ENCODE results near the gene RASAL2. TPM values are rescaled to one million over a fixed set of nuclear protein-coding genes. Genes with fewer than 3 reads are reported as not detected.

RASAL2 gene
- total and polyA plus RNA-seq, 12 donors, result 2.4 to 31.5 (median 15.0) TPM

- intact Hi-C loops (cut with DNase I), result no loop called here
- no peak overlapping the region for H3K4me3 ChIP-seq
- 92 to 98% (median 94%) methylated on average over 3 of the region's 3 CpGs for WGBS, 4 donors
Measured at GRCh38 chr1:178065250-178065649, 28.7 kb upstream of the RASAL2 start.

GRCh38 chr1:178066296-178066907, 27.5 kb upstream of the RASAL2 start:
- 94 to 97% (median 95%) methylated on average over 8 of the region's 8 CpGs for WGBS, 4 donors
- DNase-seq, result no peak
- intact Hi-C loops (cut with DNase I), result no loop called here
- H3K27ac ChIP-seq, result no peak overlapping the region
- no peak overlapping the region for H3K4me3 ChIP-seq
- no peaks in the 10 kb centered on the region for H3K27me3 ChIP-seq
- no peaks in the 10 kb centered on the region for H3K4me1 ChIP-seq (replicated peaks in 1 of 2)
- TF ChIP-seq POLR2A (IDR thresholded peaks at IDR 0.05), result no peak
- TF ChIP-seq CTCF (IDR thresholded peaks at IDR 0.05), result no peak
- H3K9me3 ChIP-seq (replicated peaks in 1 of 3), result no peaks in the 10 kb centered on the region
- no peaks in the 10 kb centered on the region for H3K36me3 ChIP-seq (replicated peaks in 1 of 2)

More at GRCh38 chr1:178065250-178065649, 28.7 kb upstream of the RASAL2 start:
- H3K4me1 ChIP-seq (replicated peaks in 1 of 2), result peaks cover 0 to 3% of the 10 kb centered on the region in 2 donors
- no peaks in the 10 kb centered on the region for H3K36me3 ChIP-seq (replicated peaks in 1 of 2)
- H3K9me3 ChIP-seq (replicated peaks in 1 of 3), result no peaks in the 10 kb centered on the region
- TF ChIP-seq POLR2A (IDR thresholded peaks at IDR 0.05) (no peak), CTCF (IDR thresholded peaks at IDR 0.05) (no peak)
- no peak for DNase-seq
- no peaks in the 10 kb centered on the region for H3K27me3 ChIP-seq
- no peak overlapping the region for H3K27ac ChIP-seq

GRCh38 chr1:178066908-178067614, 26.8 kb upstream of the RASAL2 start:
- Histone ChIP-seq H3K9me3 (replicated peaks in 1 of 3) (no peaks in the 10 kb centered on the region), H3K27me3 (no peaks in the 10 kb centered on the region), H3K27ac (peak overlapping the region in 1 of 5 donors; percentile 8), H3K36me3 (replicated peaks in 1 of 2) (no peaks in the 10 kb centered on the region), H3K4me3 (no peak overlapping the region), H3K4me1 (replicated peaks in 1 of 2) (no peaks in the 10 kb centered on the region)
- intact Hi-C loops (cut with DNase I), result no loop called here
- DNase-seq, result no peak
- TF ChIP-seq CTCF (IDR thresholded peaks at IDR 0.05) (no peak), POLR2A (IDR thresholded peaks at IDR 0.05) (no peak)
- WGBS, 4 donors, result 64 to 78% (median 68%) methylated on average over 6 of the region's 6 CpGs

GRCh38 chr1:178071811-178072210, 22.1 kb upstream of the RASAL2 start:
- no peak for DNase-seq
- Histone ChIP-seq H3K9me3 (replicated peaks in 1 of 3) (no peaks in the 10 kb centered on the region), H3K27ac (no peak overlapping the region), H3K27me3 (no peaks in the 10 kb centered on the region), H3K4me3 (no peak overlapping the region), H3K4me1 (replicated peaks in 1 of 2) (no peaks in the 10 kb centered on the region), H3K36me3 (replicated peaks in 1 of 2) (no peaks in the 10 kb centered on the region)
- no peak for TF ChIP-seq POLR2A (IDR thresholded peaks at IDR 0.05)
- no peak for TF ChIP-seq CTCF (IDR thresholded peaks at IDR 0.05)
- intact Hi-C loops (cut with DNase I), result no loop called here
- WGBS, 4 donors, result 83 to 98% (median 92%) methylated on average over 2 of the region's 2 CpGs

Data from adrenal gland (tissue), 12 donors.